Small intestine (tissue), 7 donors: ENCODE results near the gene NCAPD3. TPM values are rescaled to one million over a fixed set of nuclear protein-coding genes. Genes with fewer than 3 reads are reported as not detected.
A peak's percentile ranks its signal among the peaks of the same experiment; 100 is the strongest.

ENCODE experiments used
- DNase-seq, 2 donors: peaks; one replicate each; pipeline versions ENCODE4 v3.0.0 to v3.0.0-alpha.2; 2013
- FAIRE-seq: peaks from 2 replicates; lab custom pipeline; 2012; peaks lifted over from hg19 to GRCh38; lab: Jason Lieb, UNC
- H3K27ac ChIP-seq, 3 donors: one replicate each; pipeline ENCODE4 v1.5.1; 2013; ENCODE audit warnings: low read length in 2 of 3, mild to moderate bottlenecking in 2 of 3, control low read depth in 1 of 3, inconsistent platforms in 1 of 3, low read depth in 1 of 3, moderate library complexity in 1 of 3
- H3K27me3 ChIP-seq, 3 donors: one replicate each; pipeline ENCODE4 v1.6.1; 2013; ENCODE audit warnings: low read length in 3 of 3, inconsistent platforms in 1 of 3; ENCODE audit not compliant: control insufficient read depth in 3 of 3, insufficient read depth in 3 of 3
- H3K36me3 ChIP-seq, 3 donors: one replicate each; pipeline ENCODE4 v1.6.1; 2013; ENCODE audit warnings: low read length in 3 of 3, inconsistent platforms in 1 of 3, low read depth in 1 of 3, mild to moderate bottlenecking in 1 of 3, moderate library complexity in 1 of 3; ENCODE audit not compliant: control insufficient read depth in 3 of 3, insufficient read depth in 2 of 3
- H3K4me1 ChIP-seq, 3 donors: one replicate each; pipeline ENCODE4 v1.6.1; 2013; ENCODE audit warnings: low read length in 2 of 3, inconsistent platforms in 1 of 3, low read depth in 1 of 3, mild to moderate bottlenecking in 1 of 3, moderate library complexity in 1 of 3; ENCODE audit not compliant: control insufficient read depth in 3 of 3, insufficient read depth in 2 of 3
- H3K4me3 ChIP-seq, 3 donors: one replicate each; pipeline ENCODE4 v1.5.1; 2013; ENCODE audit warnings: low read length in 3 of 3, control low read depth in 1 of 3, inconsistent platforms in 1 of 3, low read depth in 1 of 3, mild to moderate bottlenecking in 1 of 3, moderate library complexity in 1 of 3
- H3K9me3 ChIP-seq, 2 donors: one replicate each; pipeline ENCODE4 v1.6.1; 2013; ENCODE audit warnings: low read depth in 1 of 2, low read length in 1 of 2; ENCODE audit not compliant: control insufficient read depth in 2 of 2, insufficient read depth in 1 of 2
- WGBS, 3 donors: extraction: QIAGEN DNeasy Blood & Tissue Kit; methylation state at CpG; one replicate each; pipeline ENCODE4 v1.1.7; 2013; 5-methylcytosine and 5-hydroxymethylcytosine counted together
- polyA plus RNA-seq, 4 donors: library from polyadenylated mRNA; stranded (reverse) in 3 of 4; unstranded in 1 of 4; fragments of 200-250 nt in 3 of 4; fragments of 120-200 nt in 1 of 4; gene quantifications; one replicate each; pipeline versions ENCODE4 v1.2.1 to v1.2.3, GENCODE V29; 2013
- donor health status: healthy with polysubstance abuse.
- donor health status: control.
- donor health status: control.
- donor health status: Bipolar disorder and iron deficiency.
- donor health status: healthy.

The NCAPD3 gene
- polyA plus RNA-seq, 4 donors = 3.4 to 19.2 (median 7.9) TPM

- FAIRE-seq = no peak
- no peak overlapping the region for H3K27ac ChIP-seq
- DNase-seq = no peak
- H3K4me1 ChIP-seq = peaks cover 0 to 5% (median 0%) of the 10 kb centered on the region in 3 donors
- H3K9me3 ChIP-seq = no peaks in the 10 kb centered on the region
- no peaks in the 10 kb centered on the region for H3K27me3 ChIP-seq
- H3K36me3 ChIP-seq = peaks cover 11 to 42% (median 30%) of the 10 kb centered on the region in 3 donors
- WGBS, 3 donors = 59 to 64% (median 60%) methylated on average over 7 of the region's 7 CpGs
- H3K4me3 ChIP-seq = no peak overlapping the region
These were observed 25.2 kb upstream of the NCAPD3 start for GRCh38 chr11:134248910-134249480.

DNA sequence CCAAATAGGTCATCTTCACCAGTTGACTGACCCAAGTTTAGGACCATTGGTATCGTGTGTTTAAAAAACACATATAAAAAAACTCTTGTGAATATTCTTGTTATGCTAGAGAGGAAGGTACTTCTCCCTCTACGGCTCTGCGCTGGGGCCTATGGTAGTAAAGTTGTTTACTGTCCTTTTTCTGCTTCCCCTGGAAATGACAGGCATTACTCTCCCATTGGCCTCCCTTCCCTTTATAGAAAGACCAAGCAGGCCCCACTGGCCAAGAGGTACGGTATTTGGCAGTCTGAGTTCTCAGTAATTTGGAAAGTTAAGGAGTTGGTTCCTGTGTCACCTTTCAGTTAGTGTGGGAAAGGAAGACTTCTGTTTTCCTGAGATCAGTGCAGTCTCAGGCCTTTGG lies 22.9 kb upstream of the NCAPD3 start:
- FAIRE-seq = no peak
- H3K4me3 ChIP-seq = no peak overlapping the region
- no peaks in the 10 kb centered on the region for H3K27me3 ChIP-seq
- peaks cover 15 to 61% (median 34%) of the 10 kb centered on the region in 3 donors for H3K36me3 ChIP-seq
- DNase-seq = no peak
- no peaks in the 10 kb centered on the region for H3K4me1 ChIP-seq
- no peak overlapping the region for H3K27ac ChIP-seq
- no peaks in the 10 kb centered on the region for H3K9me3 ChIP-seq
- 85 to 95% (median 91%) methylated on average over 4 of the region's 4 CpGs for WGBS, 3 donors

- Histone ChIP-seq H3K4me3 (no peak overlapping the region), H3K27me3 (no peaks in the 10 kb centered on the region), H3K27ac (no peak overlapping the region), H3K36me3 (peaks cover 18 to 67% (median 34%) of the 10 kb centered on the region in 3 donors), H3K4me1 (no peaks in the 10 kb centered on the region), H3K9me3 (no peaks in the 10 kb centered on the region)
- DNase-seq = no peak
- 90 to 97% (median 92%) methylated on average over 11 of the region's 11 CpGs for WGBS, 3 donors
- FAIRE-seq = no peak
These were observed 22.3 kb upstream of the NCAPD3 start for GRCh38 chr11:134246100-134246499.

DNA sequence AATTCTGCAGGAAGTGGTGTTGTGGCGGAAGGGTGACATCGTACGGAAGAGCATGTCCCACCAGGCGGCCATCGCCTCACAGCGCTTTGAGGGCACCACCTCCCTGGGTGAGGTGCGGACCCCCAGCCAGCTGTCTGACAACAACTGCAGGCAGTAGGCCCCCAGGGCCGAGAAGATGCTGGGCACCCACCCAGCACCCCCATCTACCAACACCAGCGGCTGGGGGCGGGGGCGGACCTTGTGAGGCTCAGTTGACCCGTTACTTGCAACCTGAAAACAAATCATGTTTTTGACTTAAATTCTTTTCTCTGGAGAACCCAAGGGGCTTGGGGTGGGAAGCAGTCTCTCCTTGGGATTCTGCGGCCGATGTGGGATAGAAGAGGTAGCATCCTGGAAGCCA lies 21.7 kb upstream of the NCAPD3 start:
- Histone ChIP-seq H3K36me3 (peaks cover 18 to 68% (median 37%) of the 10 kb centered on the region in 3 donors), H3K4me3 (no peak overlapping the region), H3K27me3 (no peaks in the 10 kb centered on the region), H3K9me3 (no peaks in the 10 kb centered on the region), H3K4me1 (no peaks in the 10 kb centered on the region), H3K27ac (no peak overlapping the region)
- FAIRE-seq = no peak
- 91 to 94% (median 94%) methylated on average over 14 of the region's 14 CpGs for WGBS, 3 donors
- DNase-seq = no peak

DNA sequence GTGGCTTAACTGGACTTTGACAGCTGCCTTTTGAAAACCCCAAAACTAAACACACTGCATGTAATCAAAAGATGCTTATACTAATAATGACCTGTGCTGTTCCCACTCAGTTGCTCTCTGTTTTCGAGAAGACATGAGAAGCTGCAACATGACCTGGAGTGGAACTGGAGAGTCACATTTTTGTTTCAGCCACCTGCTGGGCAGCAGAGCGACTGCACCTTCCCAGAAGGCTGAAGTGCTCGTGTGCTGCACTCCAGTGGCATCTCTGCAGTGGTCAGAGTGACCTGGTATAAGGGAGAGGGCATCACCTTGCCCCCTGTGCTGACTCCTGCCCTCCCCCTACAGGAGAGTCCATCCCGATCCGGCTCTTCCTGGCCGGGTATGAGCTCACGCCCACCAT lies 20.8 kb upstream of the NCAPD3 start:
- no peak for FAIRE-seq
- Histone ChIP-seq H3K9me3 (no peaks in the 10 kb centered on the region), H3K4me1 (no peaks in the 10 kb centered on the region), H3K27ac (no peak overlapping the region), H3K27me3 (no peaks in the 10 kb centered on the region), H3K36me3 (peaks cover 23 to 69% (median 33%) of the 10 kb centered on the region in 3 donors), H3K4me3 (no peak overlapping the region)
- WGBS, 3 donors = 65 to 69% (median 68%) methylated on average over 7 of the region's 7 CpGs
- peak; percentile 13 to 22 for DNase-seq

- H3K36me3 ChIP-seq = peaks cover 28 to 69% (median 29%) of the 10 kb centered on the region in 3 donors
- no peak overlapping the region for H3K27ac ChIP-seq
- no peak overlapping the region for H3K4me3 ChIP-seq
- H3K9me3 ChIP-seq = no peaks in the 10 kb centered on the region
- WGBS, 3 donors = 93 to 96% (median 95%) methylated on average over 4 of the region's 4 CpGs
- H3K27me3 ChIP-seq = no peaks in the 10 kb centered on the region
- no peak for DNase-seq
- no peaks in the 10 kb centered on the region for H3K4me1 ChIP-seq
- no peak for FAIRE-seq
These were observed 20.1 kb upstream of the NCAPD3 start for GRCh38 chr11:134243913-134244312.

GRCh38 chr11:134242376-134242775 lies 18.6 kb upstream of the NCAPD3 start:
- whole genome bisulfite sequencing, 3 donors = 89 to 95% (median 93%) methylated on average over 9 of the region's 9 CpGs
- Histone ChIP-seq H3K4me3 (no peak overlapping the region), H3K36me3 (peaks cover 20 to 69% (median 21%) of the 10 kb centered on the region in 3 donors)

DNA sequence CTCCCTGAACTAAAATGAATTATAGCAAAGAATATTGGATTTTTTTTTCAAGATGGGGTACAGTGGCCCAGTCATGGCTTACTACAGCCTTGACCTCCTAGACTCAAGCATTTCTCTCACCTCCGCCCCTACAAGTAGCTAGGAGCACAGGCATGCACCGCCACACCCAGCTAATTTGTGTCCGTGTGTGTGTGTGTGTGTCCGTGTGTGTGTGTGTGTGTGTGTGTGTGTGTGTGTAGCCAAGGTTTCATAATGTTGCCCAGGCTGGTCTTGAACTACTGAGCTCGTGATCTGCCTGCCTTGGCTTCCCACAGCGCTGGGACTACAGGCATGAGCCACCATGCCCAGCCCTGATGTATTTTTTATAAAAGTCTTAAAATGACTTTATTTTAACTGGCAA lies 16.8 kb upstream of the NCAPD3 start:
- H3K27me3 ChIP-seq = no peaks in the 10 kb centered on the region
- FAIRE-seq (no peak), DNase-seq (no peak)
- H3K27ac ChIP-seq = no peak overlapping the region
- no peaks in the 10 kb centered on the region for H3K9me3 ChIP-seq
- 68 to 73% (median 70%) methylated on average over 6 of the region's 6 CpGs for WGBS, 3 donors
- no peaks in the 10 kb centered on the region for H3K4me1 ChIP-seq
- peaks cover 20 to 57% (median 21%) of the 10 kb centered on the region in 3 donors for H3K36me3 ChIP-seq
- no peak overlapping the region for H3K4me3 ChIP-seq

More at GRCh38 chr11:134242376-134242775, 18.6 kb upstream of the NCAPD3 start:
- FAIRE-seq = no peak
- DNase-seq = no peak
- Histone ChIP-seq H3K27me3 (no peaks in the 10 kb centered on the region), H3K27ac (no peak overlapping the region), H3K9me3 (no peaks in the 10 kb centered on the region), H3K4me1 (no peaks in the 10 kb centered on the region)

- no peaks in the 10 kb centered on the region for H3K4me1 ChIP-seq
- no peaks in the 10 kb centered on the region for H3K9me3 ChIP-seq
- H3K36me3 ChIP-seq = peaks cover 12 to 54% (median 18%) of the 10 kb centered on the region in 3 donors
- FAIRE-seq (no peak), DNase-seq (no peak)
- H3K4me3 ChIP-seq = no peak overlapping the region
- WGBS, 3 donors = 91 to 98% (median 94%) methylated on average over 5 of the region's 5 CpGs
- no peak overlapping the region for H3K27ac ChIP-seq
- no peaks in the 10 kb centered on the region for H3K27me3 ChIP-seq
These were observed 15.2 kb upstream of the NCAPD3 start for GRCh38 chr11:134238956-134239355.
